ENCODE measurements around the gene TMEM109.

DNA sequence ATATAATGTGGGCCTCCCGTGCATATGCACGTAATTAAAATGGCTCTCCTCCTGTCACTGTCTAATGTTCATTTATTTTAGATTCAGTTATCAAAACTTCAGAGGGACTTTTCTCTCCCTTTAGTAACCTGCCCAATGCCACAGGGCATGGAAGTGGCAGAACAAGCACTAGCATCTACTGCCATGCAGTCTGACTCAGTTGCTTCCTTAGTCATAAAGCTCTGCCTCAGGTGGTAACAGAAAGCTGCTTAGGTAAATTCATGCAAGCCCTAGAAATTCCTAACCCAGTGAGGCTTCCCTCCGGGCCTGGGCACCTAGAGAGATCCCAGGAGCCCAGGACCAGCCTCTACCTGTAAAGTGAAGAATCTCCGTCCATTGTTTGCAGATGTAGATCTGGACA lies 16.5 kb upstream of the TMEM109 start:
- TF ChIP-seq TRIM24 (IDR thresholded peaks at IDR 0.05) (no peak), CREB1 (IDR thresholded peaks at IDR 0.05) (no peak), CREB1 (CRISPR knock-in tag; IDR thresholded peaks at IDR 0.05) (no peak), CEBPB (tag; IDR thresholded peaks at IDR 0.05) (no peak), ZC3H11A (IDR thresholded peaks at IDR 0.05; ENCODE audit: low read depth, low read length) (no peak), POLR2AphosphoS5 (IDR thresholded peaks at IDR 0.05; ENCODE audit: control insufficient read depth, insufficient read depth, low read depth, low read length) (no peak), MCM3 (IDR thresholded peaks at IDR 0.05) (no peak), JUN (IDR thresholded peaks at IDR 0.05; ENCODE audit: borderline replicate concordance, low read depth, low read length) (no peak), JUN (CRISPR knock-in tag; IDR thresholded peaks at IDR 0.05; ENCODE audit: borderline replicate concordance) (no peak), SMARCA5 (IDR thresholded peaks at IDR 0.05) (no peak), HNRNPLL (IDR thresholded peaks at IDR 0.05; ENCODE audit: low read depth, low read length, poor library complexity, severe bottlenecking) (no peak), CTCF (IDR thresholded peaks at IDR 0.05 in 2 of 3, conservative IDR thresholded peaks at IDR 0.05 in 1 of 3; ENCODE audit: insufficient read depth in 2 of 3, low read depth in 1 of 3, low read length in 3 of 3) (no peak), YY1 (IDR thresholded peaks at IDR 0.05; ENCODE audit: borderline replicate concordance in 1 of 3, control insufficient read depth in 1 of 3, extremely low read depth in 1 of 3, insufficient read depth in 3 of 3, insufficient read length in 1 of 3, insufficient replicate concordance in 2 of 3, low read depth in 1 of 3, low read length in 2 of 3) (no peak), RBM34 (IDR thresholded peaks at IDR 0.05; ENCODE audit: borderline replicate concordance, insufficient read depth, low read length) (no peak), SREBF1 (IDR thresholded peaks at IDR 0.05; ENCODE audit: borderline replicate concordance, low read depth, low read length) (no peak)
- TF ChIP-seq, protein P1, sequence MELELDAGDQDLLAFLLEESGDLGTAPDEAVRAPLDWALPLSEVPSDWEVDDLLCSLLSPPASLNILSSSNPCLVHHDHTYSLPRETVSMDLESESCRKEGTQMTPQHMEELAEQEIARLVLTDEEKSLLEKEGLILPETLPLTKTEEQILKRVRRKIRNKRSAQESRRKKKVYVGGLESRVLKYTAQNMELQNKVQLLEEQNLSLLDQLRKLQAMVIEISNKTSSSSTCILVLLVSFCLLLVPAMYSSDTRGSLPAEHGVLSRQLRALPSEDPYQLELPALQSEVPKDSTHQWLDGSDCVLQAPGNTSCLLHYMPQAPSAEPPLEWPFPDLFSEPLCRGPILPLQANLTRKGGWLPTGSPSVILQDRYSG (tag; conservative IDR thresholded peaks at IDR 0.05; ENCODE audit: low read depth) = no peak

All from K562 (cell line).